GM19240 (cell line): Measurements from ENCODE around the gene COX14.

Experiments used
- DNase-seq: peaks from one replicate; pipeline ENCODE4 v3.0.0; 2011; ENCODE audit warnings: low spot score; ENCODE audit not compliant: insufficient read length

The COX14 gene

DNA sequence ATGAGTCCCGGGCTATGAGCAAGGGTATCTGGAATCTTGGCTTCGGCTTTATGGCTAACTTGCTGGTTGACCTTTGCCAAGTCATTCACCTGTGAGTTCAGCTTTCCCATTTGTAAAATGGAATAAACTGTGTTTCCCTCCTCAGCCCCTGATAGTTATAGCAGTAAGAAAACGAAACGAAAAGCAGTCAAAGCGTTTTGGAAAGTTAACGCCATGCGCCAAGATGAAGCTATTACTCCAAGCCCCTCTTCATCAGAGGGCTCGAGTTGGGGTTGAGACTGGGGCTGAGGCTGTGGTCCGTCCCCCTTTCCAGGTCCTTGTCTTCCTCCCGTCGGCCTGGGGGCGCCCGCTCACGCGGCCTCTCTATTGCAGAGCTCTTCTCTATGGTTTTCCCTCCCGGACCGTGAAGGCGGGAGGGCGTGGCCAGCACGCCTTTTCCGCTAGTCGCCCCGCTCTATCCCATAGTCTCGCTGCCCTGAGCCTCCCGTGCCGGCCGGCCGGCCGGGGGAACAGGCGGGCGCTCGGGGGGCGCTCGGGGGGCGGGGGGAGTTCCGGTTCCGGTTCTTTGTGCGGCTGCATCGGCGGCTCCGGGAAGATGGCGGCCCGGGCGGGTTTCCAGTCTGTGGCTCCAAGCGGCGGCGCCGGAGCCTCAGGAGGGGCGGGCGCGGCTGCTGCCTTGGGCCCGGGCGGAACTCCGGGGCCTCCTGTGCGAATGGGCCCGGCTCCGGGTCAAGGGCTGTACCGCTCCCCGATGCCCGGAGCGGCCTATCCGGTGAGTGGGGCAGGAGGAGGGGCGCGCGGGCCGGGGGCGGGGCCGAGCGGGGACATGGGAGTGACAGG is 27.0 kb upstream of the COX14 start, which contains the start of gene SMARCD1:
Gene SMARCD1, plus strand, starts transcription at position 568 of the 840 bp plus-strand sequence. Its CDS starts 28 bp downstream, at position 596.
- DNase-seq = peak; percentile 96

GRCh38 chr12:50085615-50086072 is 26.4 kb upstream of the COX14 start:
- no peak for DNase-seq

DNA sequence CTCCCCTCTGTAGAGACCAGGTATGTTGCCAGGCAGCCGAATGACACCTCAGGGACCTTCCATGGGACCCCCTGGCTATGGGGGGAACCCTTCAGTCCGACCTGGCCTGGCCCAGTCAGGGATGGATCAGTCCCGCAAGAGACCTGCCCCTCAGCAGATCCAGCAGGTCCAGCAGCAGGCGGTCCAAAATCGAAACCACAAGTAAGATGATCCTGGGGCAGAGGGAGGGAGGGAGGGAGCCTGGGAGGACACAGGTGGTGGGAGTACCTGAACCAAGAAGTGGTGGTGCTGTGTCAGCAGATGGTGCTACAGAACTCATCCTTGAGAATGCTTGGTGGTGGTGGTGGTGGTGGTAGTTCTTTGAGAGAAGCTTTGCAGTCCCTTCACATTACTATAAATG is 25.9 kb upstream of the COX14 start:
- no peak for DNase-seq

GRCh38 chr12:50087151-50087550 is 24.9 kb upstream of the COX14 start:
- no peak for DNase-seq

DNA sequence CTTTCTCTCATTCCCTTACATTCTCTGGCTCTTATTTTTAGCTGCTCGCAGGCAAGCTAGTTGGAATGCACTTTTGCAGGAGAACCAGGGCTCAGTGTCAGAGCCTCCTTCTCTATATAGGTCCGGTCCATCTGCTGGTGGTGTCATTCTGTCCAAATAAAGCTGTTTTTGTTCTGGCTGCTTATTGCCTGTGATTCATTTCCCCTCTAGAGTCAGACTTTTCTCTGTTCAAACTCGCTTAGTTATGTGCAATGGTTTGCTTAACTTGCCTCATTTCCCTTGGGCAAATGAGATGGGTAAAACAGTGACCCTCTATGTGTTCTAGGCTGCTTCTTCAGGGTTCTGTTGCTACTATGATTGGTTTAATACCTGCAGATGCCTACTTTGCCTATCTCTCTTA is 24.0 kb upstream of the COX14 start:
- DNase-seq = no peak

DNA sequence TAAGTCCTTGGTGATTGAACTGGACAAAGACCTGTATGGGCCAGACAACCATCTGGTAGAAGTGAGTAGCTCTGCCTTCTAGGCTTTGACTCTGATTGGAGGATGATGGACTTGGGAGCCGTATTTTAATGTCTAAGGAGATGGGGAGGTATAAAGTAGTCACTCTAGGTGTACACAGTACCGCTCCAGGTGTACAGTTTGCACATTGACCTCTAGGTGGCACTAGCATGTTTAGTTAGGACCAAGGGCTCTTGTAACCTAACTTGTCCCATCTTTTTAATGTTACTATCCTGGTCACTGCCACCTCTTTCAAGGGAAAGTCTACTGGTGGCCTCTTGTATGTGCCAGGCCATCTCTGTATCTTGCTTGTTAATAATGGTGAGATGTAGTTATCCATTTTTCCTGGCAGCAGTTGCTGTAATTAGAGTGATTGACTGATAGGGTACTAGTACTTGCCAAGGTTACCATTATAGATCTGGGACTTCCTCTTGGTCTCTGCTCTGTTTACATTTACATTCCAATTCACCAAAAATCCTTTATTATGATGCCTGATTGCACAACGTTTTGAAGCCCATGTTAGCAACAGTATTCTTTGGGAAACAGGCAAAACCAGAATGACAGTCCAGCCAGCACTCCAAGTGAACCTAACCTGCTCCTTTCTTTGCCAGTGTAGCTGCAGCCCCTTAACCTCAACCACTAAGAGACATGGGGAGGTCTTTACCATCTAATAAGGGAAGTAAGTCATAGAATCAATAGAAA is 23.3 kb upstream of the COX14 start:
- peak; percentile 56 for DNase-seq

GRCh38 chr12:50089730-50090129 is 22.3 kb upstream of the COX14 start:
- DNase-seq = no peak

GRCh38 chr12:50090391-50090790 is 21.6 kb upstream of the COX14 start:
- DNase-seq = no peak

GRCh38 chr12:50097952-50098351 is 14.1 kb upstream of the COX14 start:
- DNase-seq = no peak

- DNase-seq = no peak
Observed at GRCh38 chr12:50099302-50100008, 12.6 kb upstream of the COX14 start.

DNA sequence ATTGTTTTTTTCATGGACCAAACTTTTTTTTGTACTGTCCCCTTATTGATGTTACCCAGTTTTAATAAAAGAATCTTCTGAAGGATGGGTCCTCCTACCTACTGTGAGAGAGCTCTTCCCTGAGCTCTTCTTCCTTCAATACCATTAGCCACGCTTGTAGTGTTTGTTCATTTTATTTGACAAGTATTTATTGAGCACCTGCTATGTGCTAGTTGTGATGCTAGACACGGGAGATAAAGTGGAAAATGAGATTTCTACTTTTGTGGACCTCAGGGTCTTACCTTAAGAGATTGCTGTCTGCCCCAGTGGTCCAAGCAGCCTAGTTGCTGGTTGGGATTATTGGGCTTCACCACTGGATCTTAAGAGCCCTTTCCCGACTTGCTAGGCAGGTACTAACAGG is 11.5 kb upstream of the COX14 start:
- DNase-seq = no peak

GRCh38 chr12:50101663-50102062 is 10.4 kb upstream of the COX14 start:
- DNase-seq = no peak

- DNase-seq = no peak
Observed at GRCh38 chr12:50102131-50102531, 9.9 kb upstream of the COX14 start.

DNA sequence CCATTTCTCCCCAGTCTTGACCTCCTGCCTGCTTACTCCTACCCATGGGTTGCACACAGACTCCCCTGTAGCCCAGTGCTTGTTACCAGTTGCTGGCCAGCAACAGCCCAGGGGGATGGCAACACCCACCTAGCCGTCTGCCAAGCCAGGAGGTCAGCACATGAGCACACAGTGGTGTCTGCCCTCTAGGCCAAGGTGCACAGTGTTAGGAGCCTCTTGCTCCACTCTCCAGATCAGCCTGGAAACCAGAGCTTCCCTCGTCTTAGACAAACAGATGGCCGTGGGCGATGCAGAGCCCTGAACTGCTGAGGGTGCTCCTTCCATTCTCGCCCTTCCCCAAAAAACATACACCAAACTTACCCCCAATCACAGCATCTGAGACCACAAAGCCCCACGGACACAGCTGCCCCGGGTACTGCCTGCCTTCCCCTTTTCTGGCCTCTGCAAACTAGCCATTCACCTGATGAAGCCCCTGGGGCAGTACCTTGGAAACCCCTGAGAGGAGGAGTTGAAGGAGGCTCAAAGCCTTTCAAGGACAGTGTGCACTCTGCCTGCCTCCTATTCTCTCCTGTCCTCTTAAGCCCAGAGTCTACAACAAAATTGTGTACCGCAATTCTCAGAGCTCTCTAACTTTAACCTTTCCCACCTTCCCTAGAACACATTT is 9.3 kb upstream of the COX14 start:
- no peak for DNase-seq

DNA sequence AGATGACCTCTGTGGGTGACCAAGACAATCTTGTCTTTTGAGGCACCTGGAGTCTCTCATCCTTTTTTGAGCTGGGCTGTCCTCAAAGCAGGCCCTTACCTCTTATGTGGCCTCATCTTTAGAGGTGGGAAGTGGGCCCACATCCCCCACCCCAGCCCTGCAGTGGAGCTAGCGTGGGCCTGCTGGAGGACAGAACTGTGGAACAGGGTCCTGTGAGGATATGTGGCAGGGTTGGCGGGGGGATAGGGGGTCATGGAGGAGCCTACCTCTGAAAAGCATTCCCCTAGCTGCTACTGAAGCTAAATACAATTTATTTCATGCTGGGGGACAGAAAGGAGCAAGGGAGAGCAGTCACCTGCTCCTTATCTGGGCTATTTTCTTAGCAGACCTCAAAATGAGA is 8.7 kb upstream of the COX14 start:
- no peak for DNase-seq

DNA sequence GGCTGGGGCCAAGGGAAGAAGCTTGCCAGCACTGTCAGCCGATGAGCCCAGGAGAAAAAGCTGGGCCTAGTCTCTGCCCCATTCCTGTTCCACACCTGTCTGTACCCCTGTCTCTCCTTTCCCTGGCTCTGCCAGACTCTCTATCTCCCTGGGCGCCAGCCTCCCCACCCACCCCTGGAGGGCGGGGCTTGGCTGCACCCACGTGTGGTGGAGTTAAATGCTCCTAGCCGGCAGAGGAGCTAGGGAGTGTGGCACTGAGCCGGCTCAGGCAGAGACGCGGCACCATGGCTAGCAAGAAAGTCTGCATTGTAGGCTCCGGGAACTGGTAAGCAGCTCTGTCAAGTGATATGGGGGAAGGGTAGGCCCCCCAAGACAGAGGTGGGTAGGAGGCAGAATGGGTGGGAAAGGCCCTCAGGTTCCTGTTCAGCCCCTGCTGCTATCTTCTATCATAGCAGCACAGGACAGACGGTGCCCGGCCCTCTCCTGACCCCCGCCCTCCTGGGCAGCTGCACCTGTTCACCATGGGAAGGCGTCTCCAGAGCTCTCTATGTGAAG is 8.2 kb upstream of the COX14 start, which contains the start of gene GPD1:
Gene GPD1, plus strand, starts transcription at position 242 of the 555 bp plus-strand sequence. Its CDS starts 43 bp downstream, at position 285.
- no peak for DNase-seq

DNA sequence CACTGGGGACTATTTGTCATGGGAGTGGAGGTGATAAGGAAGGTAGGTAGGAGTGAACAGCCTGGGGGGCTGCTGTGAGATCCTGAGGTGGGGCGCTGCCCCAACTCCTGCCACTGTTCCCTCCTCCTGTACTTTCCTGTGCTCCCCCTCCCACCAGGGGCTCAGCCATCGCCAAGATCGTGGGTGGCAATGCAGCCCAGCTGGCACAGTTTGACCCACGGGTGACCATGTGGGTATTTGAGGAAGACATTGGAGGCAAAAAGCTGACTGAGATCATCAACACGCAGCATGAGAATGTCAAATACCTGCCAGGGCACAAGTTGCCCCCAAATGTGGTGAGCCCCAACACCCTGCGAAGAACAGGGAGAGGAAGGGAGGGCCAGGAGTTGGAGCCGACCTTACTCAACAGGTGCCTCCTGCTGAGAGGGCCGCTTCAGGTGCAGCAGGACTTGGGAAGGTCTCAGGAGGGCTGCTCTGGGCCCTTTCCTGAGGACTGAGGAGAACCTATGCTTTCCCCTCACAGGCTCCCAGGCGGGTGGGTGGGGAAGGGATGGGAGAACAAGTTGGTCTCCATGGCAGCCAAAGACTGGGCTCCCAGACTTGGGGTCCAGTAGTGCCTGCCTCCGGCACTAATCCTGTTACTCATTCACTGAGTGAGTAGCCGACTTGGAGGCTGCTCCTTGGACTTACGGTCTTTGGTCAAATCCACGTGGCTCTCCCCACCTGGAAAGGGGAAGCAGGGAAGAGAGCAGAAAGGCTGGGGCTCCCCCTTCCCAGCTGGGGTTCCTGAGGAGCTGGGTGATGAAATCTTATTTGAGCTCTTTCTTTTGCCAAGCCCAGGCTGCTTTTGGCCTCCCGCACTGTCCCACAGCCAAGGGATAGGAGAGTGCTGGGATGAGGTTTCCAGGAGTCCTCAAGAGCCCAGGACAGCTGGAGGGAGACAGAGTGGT is 7.3 kb upstream of the COX14 start:
- no peak for DNase-seq

- no peak for DNase-seq
Observed at GRCh38 chr12:50105913-50106450, 6.1 kb upstream of the COX14 start.

- DNase-seq = no peak
Observed at GRCh38 chr12:50106907-50107306, 5.1 kb upstream of the COX14 start.
